Mucosa of descending colon (tissue), 3 donors: ENCODE results near the gene SPTB. TPM values are rescaled to one million over a fixed set of nuclear protein-coding genes. Genes with fewer than 3 reads are reported as not detected.
A peak's percentile ranks its signal among the peaks of the same experiment; 100 is the strongest.

Source experiments
- ATAC-seq: fragments of 200-7000 bp; cut with Tn5 transposase; one replicate; pipeline ENCODE4 v1.9.1; 2020; ENCODE audit warnings: mild to moderate bottlenecking, moderate library complexity
- DNase-seq, 3 donors: peaks; one replicate each; pipeline ENCODE4 v3.0.0-alpha.2; 2020
- H3K36me3 ChIP-seq: fragments of 200-600 bp; one replicate; pipeline ENCODE4 v1.8.0; 2021; ENCODE audit warnings: low read depth, mild to moderate bottlenecking
- H3K4me1 ChIP-seq: fragments of 200-600 bp; one replicate; pipeline ENCODE4 v1.8.0; 2021; ENCODE audit warnings: low read depth, mild to moderate bottlenecking
- H3K4me3 ChIP-seq: fragments of 200-600 bp; one replicate; pipeline ENCODE4 v1.8.0; 2021; ENCODE audit warnings: mild to moderate bottlenecking
- H3K9me3 ChIP-seq: fragments of 200-600 bp; one replicate; pipeline ENCODE4 v1.8.0; 2021; ENCODE audit warnings: mild to moderate bottlenecking
- intact Hi-C, 2 donors: fragments of 100-400 bp; cut with DNase I in 1 of 2; cut with micrococcal nuclease in 1 of 2; formaldehyde crosslinking; loops; one replicate each; pipeline versions ENCODE4 v1.11.0 to v1.11.1; 2022; cut with DNase I, micrococcal nuclease
- total RNA-seq, 3 donors: library from RNA; stranded (reverse); fragmentation: NEBNext Ultra II Directional in 2 of 3; extraction: Animal tissue kit (Norgen Biotek cat#: 25700) in 2 of 3; gene quantifications; one replicate each; pipeline versions ENCODE4 v1.2.1 to v1.2.4, GENCODE V29; 2021 to 2023
- TF ChIP-seq, protein P1 (sequence below): fragments of 200-600 bp; IDR thresholded peaks from one replicate; pipeline ENCODE4 v1.8.0; 2022; ENCODE audit warnings: antibody characterized with exemption, mild to moderate bottlenecking
- donor health status: DM: no; HTN: no; CAD: no; lungs with moderate emphysema.
- donor health status: DM: no; HTN: no; CAD: no.
- donor health status: DM: no; HTN: yes; CAD: no.

The SPTB gene
- total RNA-seq, 3 donors from 2014 or later: 0.35 to 1.4 (median 0.51) TPM

DNA sequence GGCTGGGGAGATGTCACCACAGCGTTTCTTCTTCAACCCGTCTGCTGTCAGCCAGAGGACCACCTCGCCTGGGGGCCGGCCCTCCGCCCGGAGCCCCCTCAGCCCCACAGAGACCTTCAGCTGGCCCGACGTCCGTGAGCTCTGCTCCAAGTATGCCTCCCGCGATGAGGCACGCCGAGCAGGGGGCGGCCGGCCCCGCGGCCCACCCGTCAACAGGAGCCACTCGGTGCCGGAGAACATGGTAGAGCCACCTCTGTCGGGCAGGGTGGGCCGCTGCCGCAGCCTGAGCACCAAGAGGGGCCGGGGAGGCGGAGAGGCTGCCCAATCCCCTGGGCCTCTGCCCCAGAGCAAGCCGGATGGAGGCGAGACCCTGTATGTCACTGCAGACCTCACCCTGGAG, 136.6 kb downstream of the SPTB start:
- intact Hi-C loops: no loop called here

DNA sequence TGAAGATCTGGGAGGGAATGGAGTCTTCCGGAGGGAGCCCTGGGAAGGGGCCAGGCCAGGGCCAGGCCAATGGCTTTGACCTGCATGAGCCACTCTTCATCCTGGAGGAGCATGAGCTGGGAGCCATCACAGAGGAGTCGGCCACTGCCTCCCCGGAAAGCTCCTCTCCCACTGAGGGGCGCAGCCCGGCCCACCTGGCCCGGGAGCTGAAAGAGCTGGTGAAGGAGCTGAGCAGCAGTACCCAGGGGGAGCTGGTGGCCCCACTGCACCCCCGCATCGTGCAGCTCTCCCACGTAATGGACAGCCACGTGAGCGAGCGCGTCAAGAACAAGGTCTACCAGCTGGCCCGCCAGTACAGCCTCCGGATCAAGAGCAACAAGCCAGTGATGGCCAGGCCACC, 137.7 kb downstream of the SPTB start:
- Histone ChIP-seq H3K4me1 (peaks cover 5% of the 10 kb centered on the region), H3K4me3 (no peak overlapping the region), H3K9me3 (no peaks in the 10 kb centered on the region), H3K36me3 (peaks cover 19% of the 10 kb centered on the region)
- TF ChIP-seq, protein P1, sequence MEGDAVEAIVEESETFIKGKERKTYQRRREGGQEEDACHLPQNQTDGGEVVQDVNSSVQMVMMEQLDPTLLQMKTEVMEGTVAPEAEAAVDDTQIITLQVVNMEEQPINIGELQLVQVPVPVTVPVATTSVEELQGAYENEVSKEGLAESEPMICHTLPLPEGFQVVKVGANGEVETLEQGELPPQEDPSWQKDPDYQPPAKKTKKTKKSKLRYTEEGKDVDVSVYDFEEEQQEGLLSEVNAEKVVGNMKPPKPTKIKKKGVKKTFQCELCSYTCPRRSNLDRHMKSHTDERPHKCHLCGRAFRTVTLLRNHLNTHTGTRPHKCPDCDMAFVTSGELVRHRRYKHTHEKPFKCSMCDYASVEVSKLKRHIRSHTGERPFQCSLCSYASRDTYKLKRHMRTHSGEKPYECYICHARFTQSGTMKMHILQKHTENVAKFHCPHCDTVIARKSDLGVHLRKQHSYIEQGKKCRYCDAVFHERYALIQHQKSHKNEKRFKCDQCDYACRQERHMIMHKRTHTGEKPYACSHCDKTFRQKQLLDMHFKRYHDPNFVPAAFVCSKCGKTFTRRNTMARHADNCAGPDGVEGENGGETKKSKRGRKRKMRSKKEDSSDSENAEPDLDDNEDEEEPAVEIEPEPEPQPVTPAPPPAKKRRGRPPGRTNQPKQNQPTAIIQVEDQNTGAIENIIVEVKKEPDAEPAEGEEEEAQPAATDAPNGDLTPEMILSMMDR: no peak
- intact Hi-C loops: no loop called here
- DNase-seq (no peak), ATAC-seq (no peak)

More for the DNA sequence above, 136.6 kb downstream of the SPTB start:
- H3K36me3 ChIP-seq: peaks cover 19% of the 10 kb centered on the region
- DNase-seq (no peak), ATAC-seq (no peak)
- H3K4me3 ChIP-seq: no peak overlapping the region
- H3K4me1 ChIP-seq: no peaks in the 10 kb centered on the region
- TF ChIP-seq, protein P1: no peak
- no peaks in the 10 kb centered on the region for H3K9me3 ChIP-seq

DNA sequence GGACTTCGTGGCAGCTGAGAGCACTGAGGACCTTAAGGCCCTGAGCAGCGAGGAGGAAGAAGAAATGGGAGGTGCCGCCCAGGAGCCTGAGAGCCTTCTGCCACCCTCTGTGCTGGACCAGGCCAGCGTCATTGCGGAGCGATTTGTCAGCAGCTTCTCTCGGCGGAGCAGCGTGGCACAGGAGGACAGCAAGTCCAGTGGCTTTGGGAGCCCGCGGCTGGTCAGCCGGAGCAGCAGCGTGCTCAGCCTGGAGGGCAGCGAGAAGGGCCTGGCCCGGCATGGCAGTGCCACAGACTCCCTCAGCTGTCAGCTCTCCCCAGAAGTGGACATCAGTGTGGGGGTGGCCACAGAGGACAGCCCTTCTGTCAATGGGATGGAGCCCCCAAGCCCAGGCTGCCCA, 138.5 kb downstream of the SPTB start:
- TF ChIP-seq, protein P1: no peak
- DNase-seq: no peak
- Histone ChIP-seq H3K9me3 (no peaks in the 10 kb centered on the region), H3K4me1 (peaks cover 13% of the 10 kb centered on the region), H3K4me3 (no peak overlapping the region), H3K36me3 (peaks cover 19% of the 10 kb centered on the region)
- intact Hi-C loops: no loop called here
- ATAC-seq: no peak

DNA sequence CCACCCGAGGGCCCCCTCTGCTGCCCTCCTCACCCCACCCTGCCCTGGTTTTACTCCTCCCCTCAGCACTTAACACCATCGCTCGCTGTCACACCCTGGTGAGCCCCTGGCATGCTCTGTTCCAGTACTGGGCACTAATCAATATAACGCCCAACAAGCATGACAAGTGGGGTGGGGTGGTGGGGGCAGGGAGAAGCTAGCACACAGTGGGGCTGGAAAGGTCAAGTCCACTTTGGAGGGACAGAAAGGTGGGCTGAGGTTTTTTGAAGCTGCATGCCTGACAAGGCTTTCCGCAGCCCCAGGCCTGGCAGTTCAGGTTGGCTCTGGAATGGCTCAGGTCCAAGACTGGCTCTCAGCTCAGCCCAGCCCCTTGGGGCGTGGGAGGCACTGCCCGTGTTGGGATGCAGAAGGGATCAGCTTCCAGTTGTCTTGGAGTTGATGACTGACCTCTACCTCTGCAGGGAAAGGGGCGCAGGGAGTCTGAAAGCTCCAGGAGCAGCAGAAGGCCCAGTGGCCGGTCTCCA, 141.4 kb downstream of the SPTB start:
- peaks cover 26% of the 10 kb centered on the region for H3K4me1 ChIP-seq
- TF ChIP-seq, protein P1: no peak
- H3K9me3 ChIP-seq: no peaks in the 10 kb centered on the region
- DNase-seq: peak in 1 of 3 donors; percentile 40
- H3K4me3 ChIP-seq: no peak overlapping the region
- peaks cover 19% of the 10 kb centered on the region for H3K36me3 ChIP-seq
- no peak for ATAC-seq
- intact Hi-C loops: no loop called here

DNA sequence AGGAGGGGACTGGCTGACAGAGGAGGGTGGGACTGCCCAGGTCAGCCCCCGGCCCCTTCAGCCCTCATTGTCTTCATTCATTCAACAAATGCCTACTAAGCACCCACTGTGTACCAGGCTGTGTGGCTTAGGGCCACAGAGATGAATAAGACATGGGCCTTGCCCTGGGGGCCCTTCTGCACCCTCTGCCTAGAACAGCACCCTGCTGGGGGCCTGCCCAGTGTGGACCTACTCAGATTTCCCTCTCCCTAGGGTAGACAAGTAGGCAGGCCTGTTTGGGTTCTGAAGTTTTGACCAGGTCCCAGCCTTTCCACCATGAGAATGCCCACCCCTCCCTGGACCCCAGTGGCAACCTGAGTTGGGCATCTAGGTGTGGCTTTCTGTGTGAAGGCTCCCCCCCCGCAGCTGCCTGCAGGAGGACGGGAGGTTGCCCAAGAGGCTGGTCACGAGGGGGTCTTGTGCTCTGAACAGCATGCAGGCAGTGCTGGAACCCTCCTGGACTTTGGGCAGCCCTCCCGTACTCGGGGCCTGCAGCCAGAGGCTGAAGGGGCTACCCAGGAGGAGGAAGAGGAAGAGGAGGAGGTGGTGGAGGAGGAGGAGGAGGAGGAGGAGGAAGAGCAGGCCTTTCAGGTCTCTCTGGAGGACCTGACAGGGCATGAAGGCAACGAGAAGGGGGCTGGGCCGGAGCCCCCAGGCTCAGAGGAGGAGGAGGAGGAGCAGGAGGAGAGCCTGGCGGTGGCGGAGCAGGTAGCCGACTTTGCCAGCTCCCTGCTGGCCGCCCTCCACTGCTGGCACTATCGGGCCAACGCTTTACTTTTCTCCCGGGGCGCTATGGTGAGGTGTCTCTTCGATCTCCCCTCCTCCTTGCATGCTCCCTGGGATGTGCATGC, 142.1 kb downstream of the SPTB start:
- no peak for ATAC-seq
- no peak overlapping the region for H3K4me3 ChIP-seq
- no peaks in the 10 kb centered on the region for H3K9me3 ChIP-seq
- H3K4me1 ChIP-seq: peaks cover 26% of the 10 kb centered on the region
- intact Hi-C loops: no loop called here
- DNase-seq: peak in 1 of 3 donors; percentile 53
- peaks cover 19% of the 10 kb centered on the region for H3K36me3 ChIP-seq
- TF ChIP-seq, protein P1: no peak
